Activated CD4-positive, alpha-beta memory T cell treated with anti-CD3 and anti-CD28 coated beads, Interleukin-2, amount 10 ng/mL, durations not matched to agents 7 days and 5 days (primary cell): ENCODE results near the gene SYNPR. TPM values are rescaled to one million over a fixed set of nuclear protein-coding genes. Genes with fewer than 3 reads are reported as not detected.

ENCODE experiments used
- CTCF ChIA-PET: fragments of 350-600 bp; sonication (Branson Sonifier 250); formaldehyde crosslinking; loops from one replicate; lab custom pipeline; 2021; ENCODE audit warnings: antibody characterized with exemption, inconsistent platforms; lab: Charles Lee
- POLR2A ChIA-PET: fragments of 350-600 bp; sonication (Branson Sonifier 250); formaldehyde crosslinking; loops from one replicate; lab custom pipeline; 2021; ENCODE audit warnings: antibody characterized with exemption; lab: Charles Lee
- DNase-seq: peaks from one replicate; pipeline ENCODE4 v3.0.0-alpha.2; 2020
- H3K27ac Mint-ChIP-seq: one replicate; pipeline ENCODE4 v1.8.0; 2021; ENCODE audit warnings: mild to moderate bottlenecking, mixed read lengths
- H3K27me3 Mint-ChIP-seq: one replicate; pipeline ENCODE4 v1.8.0; 2021; ENCODE audit warnings: mixed read lengths
- H3K36me3 Mint-ChIP-seq: one replicate; pipeline ENCODE4 v1.8.0; 2021; ENCODE audit warnings: low read depth, mixed read lengths
- H3K4me1 Mint-ChIP-seq: one replicate; pipeline ENCODE4 v1.8.0; 2021; ENCODE audit warnings: mixed read lengths
- H3K4me3 Mint-ChIP-seq: one replicate; pipeline ENCODE4 v1.8.0; 2021; ENCODE audit warnings: mild to moderate bottlenecking, mixed read lengths
- H3K9me3 Mint-ChIP-seq: one replicate; pipeline ENCODE4 v1.8.0; 2021; ENCODE audit warnings: mixed read lengths
- total RNA-seq, 2 experiments: library from RNA; stranded (reverse); gene quantifications; one replicate each; pipeline ENCODE4 v1.2.3, GENCODE V29; 2021

Gene SYNPR
- total RNA-seq, 2 experiments from 2014 or later: not detected

- no peak for DNase-seq
- ChIA-PET CTCF (no interaction called here), POLR2A (no interaction called here)
- Mint-ChIP-seq H3K27ac (no peak overlapping the region), H3K9me3 (no peaks in the 10 kb centered on the region), H3K4me3 (no peak overlapping the region), H3K27me3 (no peaks in the 10 kb centered on the region), H3K36me3 (no peaks in the 10 kb centered on the region), H3K4me1 (no peaks in the 10 kb centered on the region)
Measured at GRCh38 chr3:63325386-63325785, 47.3 kb downstream of the SYNPR start.

DNA sequence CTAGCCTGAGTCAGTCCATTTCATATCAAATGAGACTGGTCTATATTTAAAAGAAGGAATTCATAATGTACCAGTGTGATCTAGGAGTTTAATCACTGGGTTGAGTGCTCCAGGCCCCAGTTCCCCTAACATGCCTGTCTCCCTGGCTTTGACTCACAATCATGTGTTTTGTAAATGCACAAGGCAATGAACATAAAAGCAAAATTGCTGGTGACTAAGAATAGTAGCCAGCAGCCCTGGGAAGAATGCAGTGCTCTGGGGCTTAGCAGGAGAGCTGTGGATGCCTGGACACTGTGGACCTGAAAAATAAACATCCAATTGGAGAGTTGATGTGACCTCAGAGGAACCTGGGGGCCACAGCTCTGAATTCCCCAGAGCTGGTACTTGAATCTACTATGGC, 50.3 kb downstream of the SYNPR start:
- ChIA-PET POLR2A (no interaction called here), CTCF (no interaction called here)
- DNase-seq: no peak
- Mint-ChIP-seq H3K36me3 (no peaks in the 10 kb centered on the region), H3K27me3 (no peaks in the 10 kb centered on the region), H3K4me3 (no peak overlapping the region), H3K27ac (no peak overlapping the region), H3K4me1 (no peaks in the 10 kb centered on the region), H3K9me3 (no peaks in the 10 kb centered on the region)

DNA sequence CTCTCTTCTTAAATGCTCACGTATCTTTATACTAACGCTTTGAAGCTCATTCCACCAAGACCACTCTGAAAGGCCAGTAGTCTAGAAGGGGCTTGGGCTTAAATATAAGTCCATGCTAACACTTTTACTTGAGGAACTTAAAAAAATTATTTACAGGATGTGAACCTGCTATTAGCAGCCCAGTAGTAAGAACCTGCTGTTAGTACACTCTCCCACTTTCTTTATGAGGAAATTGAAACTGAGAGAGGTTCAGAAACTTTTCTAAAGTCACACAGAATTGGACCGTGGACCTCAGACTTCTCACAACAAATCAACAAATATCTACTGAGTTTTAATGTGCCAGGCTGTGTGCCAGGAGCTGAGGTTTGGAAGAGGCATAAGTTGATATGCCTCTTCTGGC, 53.4 kb downstream of the SYNPR start:
- Mint-ChIP-seq H3K4me3 (no peak overlapping the region), H3K36me3 (no peaks in the 10 kb centered on the region), H3K4me1 (no peaks in the 10 kb centered on the region), H3K27me3 (no peaks in the 10 kb centered on the region), H3K9me3 (no peaks in the 10 kb centered on the region), H3K27ac (no peak overlapping the region)
- POLR2A ChIA-PET: no interaction called here
- no peak for DNase-seq
- CTCF ChIA-PET: no interaction called here

DNA sequence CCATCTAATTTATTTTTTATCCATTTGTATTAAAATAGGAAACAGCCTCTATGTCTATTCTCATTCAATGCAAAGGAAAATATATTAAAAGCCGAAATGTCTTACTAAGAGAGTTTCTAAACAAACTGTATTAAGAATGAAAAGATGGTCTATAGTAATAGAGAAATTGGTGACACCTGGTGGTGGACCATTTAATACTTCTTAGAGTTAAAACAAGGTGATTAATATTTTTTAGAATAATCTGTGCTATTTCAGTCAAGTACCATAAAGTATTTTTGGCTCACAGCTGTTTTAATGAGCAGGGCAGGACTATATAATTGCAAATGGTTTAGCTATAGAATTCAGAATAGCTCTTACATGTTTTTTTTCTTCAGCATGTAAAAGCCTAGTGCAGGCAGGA, 55.7 kb downstream of the SYNPR start:
- Mint-ChIP-seq H3K27me3 (no peaks in the 10 kb centered on the region), H3K4me1 (no peaks in the 10 kb centered on the region), H3K9me3 (no peaks in the 10 kb centered on the region), H3K4me3 (no peak overlapping the region), H3K36me3 (no peaks in the 10 kb centered on the region), H3K27ac (no peak overlapping the region)
- no peak for DNase-seq
- ChIA-PET POLR2A (no interaction called here), CTCF (no interaction called here)

GRCh38 chr3:63338351-63338750, 60.2 kb downstream of the SYNPR start:
- no peak overlapping the region for H3K4me3 Mint-ChIP-seq
- ChIA-PET CTCF (no interaction called here), POLR2A (no interaction called here)
- H3K27ac Mint-ChIP-seq: no peak overlapping the region
- H3K4me1 Mint-ChIP-seq: no peaks in the 10 kb centered on the region
- no peak for DNase-seq
- H3K36me3 Mint-ChIP-seq: no peaks in the 10 kb centered on the region
- no peaks in the 10 kb centered on the region for H3K9me3 Mint-ChIP-seq
- peaks cover 3% of the 10 kb centered on the region for H3K27me3 Mint-ChIP-seq

GRCh38 chr3:63343674-63344073, 65.6 kb downstream of the SYNPR start:
- Mint-ChIP-seq H3K9me3 (no peaks in the 10 kb centered on the region), H3K36me3 (no peaks in the 10 kb centered on the region), H3K4me3 (no peak overlapping the region), H3K27ac (no peak overlapping the region), H3K4me1 (no peaks in the 10 kb centered on the region), H3K27me3 (peaks cover 5% of the 10 kb centered on the region)
- ChIA-PET POLR2A (no interaction called here), CTCF (interaction anchor here (1.1 kb wide), 2 partner anchors 11 to 680 kb away, joined by 3 read pairs; no protein-coding TSS in a partner anchor)
- DNase-seq: peak; percentile 25

- POLR2A ChIA-PET: no interaction called here
- Mint-ChIP-seq H3K27me3 (peaks cover 6% of the 10 kb centered on the region), H3K36me3 (no peaks in the 10 kb centered on the region), H3K4me1 (no peaks in the 10 kb centered on the region), H3K9me3 (no peaks in the 10 kb centered on the region), H3K4me3 (no peak overlapping the region), H3K27ac (no peak overlapping the region)
- no peak for DNase-seq
- CTCF ChIA-PET: no interaction called here
Measured at GRCh38 chr3:63344661-63345060, 66.6 kb downstream of the SYNPR start.

DNA sequence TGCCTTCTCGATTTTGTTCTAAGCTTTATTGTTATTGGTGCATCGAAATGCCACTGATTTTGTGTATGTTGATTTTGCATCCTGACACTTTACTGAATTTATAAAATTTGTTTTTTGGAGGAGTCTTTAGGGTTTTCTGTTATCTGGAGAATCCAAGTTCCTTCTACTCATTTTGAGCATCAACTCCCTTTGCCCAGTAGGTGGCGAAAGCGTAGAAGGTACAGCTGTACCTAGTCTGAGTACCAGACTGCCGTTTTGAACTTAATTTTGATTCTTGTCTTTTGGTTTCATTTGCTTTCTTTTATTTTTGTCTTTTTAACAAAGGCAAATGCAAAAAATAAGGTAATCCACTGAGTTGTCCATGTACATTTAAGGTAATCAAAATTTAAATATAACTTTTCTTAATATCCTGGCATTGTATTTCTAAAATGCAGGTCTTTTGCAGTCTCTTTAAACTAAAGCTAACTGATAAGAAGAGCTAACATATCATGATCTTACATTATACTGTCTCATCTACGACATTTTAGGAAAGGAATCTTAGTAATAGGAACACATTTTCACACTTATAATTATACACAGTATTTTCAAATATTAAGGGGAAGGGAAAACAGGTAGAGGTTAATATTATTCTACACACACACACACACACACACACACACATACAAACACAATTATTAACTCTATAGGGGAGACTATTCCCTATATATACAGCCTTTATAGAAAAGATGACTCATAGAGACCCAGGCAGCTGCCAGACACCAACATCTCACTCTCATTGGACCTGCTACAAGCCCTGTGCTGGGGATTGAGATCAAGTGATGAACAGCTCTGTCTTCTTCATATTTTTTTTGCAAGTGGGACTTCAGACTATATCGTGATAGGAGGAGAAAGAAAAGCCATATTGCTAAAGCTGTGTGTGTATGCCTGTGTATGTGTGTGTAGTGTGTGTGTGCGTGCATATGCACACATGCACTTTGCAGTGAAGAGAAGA, 71.8 kb downstream of the SYNPR start:
- H3K27ac Mint-ChIP-seq: no peak overlapping the region
- no peaks in the 10 kb centered on the region for H3K9me3 Mint-ChIP-seq
- no peak overlapping the region for H3K4me3 Mint-ChIP-seq
- H3K36me3 Mint-ChIP-seq: no peaks in the 10 kb centered on the region
- DNase-seq: peak; percentile 42
- ChIA-PET CTCF (interaction anchor here (0.6 to 2.5 kb wide), 13 partner anchors 9 to 1135 kb away, joined by 3 to 23 read pairs (median 5); partner anchors contain the start of genes C3orf49 and PSMD6), POLR2A (no interaction called here)
- no peaks in the 10 kb centered on the region for H3K4me1 Mint-ChIP-seq
- H3K27me3 Mint-ChIP-seq: peaks cover 9% of the 10 kb centered on the region

DNA sequence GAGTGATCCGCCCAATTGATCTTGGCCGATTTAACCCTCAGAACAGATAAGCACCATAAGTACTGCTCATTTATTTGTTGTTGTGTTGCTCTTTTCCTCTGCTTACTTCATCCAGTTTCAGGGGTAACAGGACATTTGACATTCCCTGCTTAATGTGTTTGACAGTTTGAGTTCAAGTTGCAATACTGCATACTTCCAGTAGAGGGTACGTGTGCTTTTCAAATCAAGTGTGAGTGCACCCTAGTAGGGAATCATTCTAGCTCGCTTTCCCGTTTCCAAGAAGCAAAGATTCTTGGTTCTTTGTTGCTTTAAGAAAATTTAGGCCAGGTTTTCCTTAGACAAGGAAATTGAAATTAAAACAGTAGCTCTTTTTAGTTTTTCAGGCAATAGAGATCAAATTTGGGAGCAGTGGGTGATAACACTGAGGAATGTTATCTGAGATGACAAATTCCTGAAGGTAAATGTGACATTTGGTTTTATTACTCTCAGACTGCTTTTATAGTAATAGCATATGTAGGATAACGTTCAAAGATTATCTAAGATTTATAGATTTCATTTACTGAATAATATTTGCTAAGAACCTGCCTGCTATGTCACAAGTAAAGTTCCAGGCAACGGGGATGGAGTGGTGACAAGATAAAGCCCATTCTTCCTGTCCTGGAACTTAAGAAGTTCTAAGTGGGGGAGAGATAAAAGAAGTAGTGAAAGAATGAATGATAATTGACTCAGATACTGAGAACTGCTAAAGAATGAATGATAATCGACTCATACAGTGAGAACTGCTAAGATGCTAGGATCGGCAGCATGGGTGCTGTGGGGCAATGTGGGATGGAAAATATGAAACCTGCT, 73.3 kb downstream of the SYNPR start:
- ChIA-PET CTCF (interaction anchor here (0.7 to 2.0 kb wide), 3 partner anchors 45 to 469 kb away, joined by 3 to 21 read pairs (median 4); partner anchors contain the start of gene C3orf49), POLR2A (no interaction called here)
- H3K9me3 Mint-ChIP-seq: no peaks in the 10 kb centered on the region
- peaks cover 9% of the 10 kb centered on the region for H3K27me3 Mint-ChIP-seq
- H3K36me3 Mint-ChIP-seq: no peaks in the 10 kb centered on the region
- DNase-seq: no peak
- no peak overlapping the region for H3K27ac Mint-ChIP-seq
- H3K4me1 Mint-ChIP-seq: no peaks in the 10 kb centered on the region
- H3K4me3 Mint-ChIP-seq: no peak overlapping the region

DNA sequence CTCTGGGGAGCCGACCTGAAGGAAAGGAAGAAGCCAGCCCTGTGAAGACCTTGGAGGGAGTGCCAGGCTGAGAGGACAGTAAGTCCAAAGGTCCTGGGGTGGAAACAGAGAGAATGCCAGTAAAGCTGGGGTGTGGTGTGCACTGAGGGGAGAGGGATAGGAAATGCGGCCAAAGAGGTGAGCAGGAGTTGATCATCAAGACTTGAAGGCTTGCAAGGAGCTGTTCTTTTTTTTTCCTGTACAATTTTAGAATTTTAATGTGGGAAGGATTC, 73.8 kb downstream of the SYNPR start:
- H3K27me3 Mint-ChIP-seq: peaks cover 9% of the 10 kb centered on the region
- ChIA-PET CTCF (interaction anchor here (0.7 to 2.0 kb wide), 4 partner anchors 18 to 469 kb away, joined by 3 to 21 read pairs (median 4); partner anchors contain the start of gene C3orf49), POLR2A (no interaction called here)
- H3K36me3 Mint-ChIP-seq: no peaks in the 10 kb centered on the region
- H3K9me3 Mint-ChIP-seq: no peaks in the 10 kb centered on the region
- DNase-seq: no peak
- H3K4me1 Mint-ChIP-seq: no peaks in the 10 kb centered on the region
- H3K4me3 Mint-ChIP-seq: no peak overlapping the region
- H3K27ac Mint-ChIP-seq: no peak overlapping the region

DNA sequence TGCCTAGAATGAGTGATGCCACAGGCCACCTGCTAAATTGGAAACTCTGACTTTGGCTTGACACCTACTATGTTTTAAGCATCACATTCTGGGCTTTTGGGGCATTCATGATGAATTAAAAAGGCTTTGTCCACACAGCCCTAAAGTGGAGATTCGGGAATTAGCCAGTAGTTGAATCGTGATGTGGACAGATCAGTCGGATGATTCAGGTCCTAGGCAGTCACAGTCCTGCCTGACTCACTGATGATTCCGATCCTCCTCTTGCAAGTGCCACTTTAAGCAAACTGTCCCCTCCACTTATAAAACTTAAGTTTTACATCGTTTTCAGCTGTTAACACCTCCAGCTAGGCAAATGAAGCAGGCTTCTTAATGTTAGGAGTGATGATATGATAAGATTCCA, 75.3 kb downstream of the SYNPR start:
- Mint-ChIP-seq H3K9me3 (no peaks in the 10 kb centered on the region), H3K27me3 (peaks cover 9% of the 10 kb centered on the region), H3K36me3 (no peaks in the 10 kb centered on the region), H3K27ac (no peak overlapping the region), H3K4me1 (no peaks in the 10 kb centered on the region), H3K4me3 (no peak overlapping the region)
- ChIA-PET CTCF (interaction anchor here (0.6 to 1.4 kb wide), 2 partner anchors 16 to 1672 kb away, joined by 3 to 7 read pairs; no protein-coding TSS in a partner anchor), POLR2A (no interaction called here)
- no peak for DNase-seq

- no peaks in the 10 kb centered on the region for H3K9me3 Mint-ChIP-seq
- H3K27me3 Mint-ChIP-seq: peaks cover 9% of the 10 kb centered on the region
- H3K36me3 Mint-ChIP-seq: no peaks in the 10 kb centered on the region
- no peak overlapping the region for H3K27ac Mint-ChIP-seq
- no peaks in the 10 kb centered on the region for H3K4me1 Mint-ChIP-seq
- ChIA-PET POLR2A (no interaction called here), CTCF (interaction anchor here (1.2 kb wide), 1 partner anchor 11 kb away, joined by 3 read pairs; no protein-coding TSS in a partner anchor)
- H3K4me3 Mint-ChIP-seq: no peak overlapping the region
- no peak for DNase-seq
Measured at GRCh38 chr3:63354160-63354559, 76.1 kb downstream of the SYNPR start.

GRCh38 chr3:63355809-63356208, 77.7 kb downstream of the SYNPR start:
- Mint-ChIP-seq H3K27me3 (peaks cover 8% of the 10 kb centered on the region), H3K9me3 (no peaks in the 10 kb centered on the region), H3K27ac (no peak overlapping the region), H3K36me3 (no peaks in the 10 kb centered on the region), H3K4me1 (no peaks in the 10 kb centered on the region), H3K4me3 (no peak overlapping the region)
- ChIA-PET CTCF (no interaction called here), POLR2A (no interaction called here)
- no peak for DNase-seq
